ENCODE data around the gene WDR37.

- TF ChIP-seq CTCF (IDR thresholded peaks at IDR 0.05 in 8 of 11, conservative IDR thresholded peaks at IDR 0.05 in 3 of 11), result no peak
- no peak for TF ChIP-seq POLR2A (IDR thresholded peaks at IDR 0.05)
- peak in 2 of 3 donors; percentile 18 to 34 for TF ChIP-seq POLR2AphosphoS5 (IDR thresholded peaks at IDR 0.05)
These were observed 35.2 kb upstream of the WDR37 start for GRCh38 chr10:1020958-1021357.
